ENCODE measurements around the gene PAPPA2. TPM values are rescaled to one million over a fixed set of nuclear protein-coding genes. Genes with fewer than 3 reads are reported as not detected.

Gene PAPPA2
- total RNA-seq, 1 experiment from 2014 or later, result 0.81 TPM

DNA sequence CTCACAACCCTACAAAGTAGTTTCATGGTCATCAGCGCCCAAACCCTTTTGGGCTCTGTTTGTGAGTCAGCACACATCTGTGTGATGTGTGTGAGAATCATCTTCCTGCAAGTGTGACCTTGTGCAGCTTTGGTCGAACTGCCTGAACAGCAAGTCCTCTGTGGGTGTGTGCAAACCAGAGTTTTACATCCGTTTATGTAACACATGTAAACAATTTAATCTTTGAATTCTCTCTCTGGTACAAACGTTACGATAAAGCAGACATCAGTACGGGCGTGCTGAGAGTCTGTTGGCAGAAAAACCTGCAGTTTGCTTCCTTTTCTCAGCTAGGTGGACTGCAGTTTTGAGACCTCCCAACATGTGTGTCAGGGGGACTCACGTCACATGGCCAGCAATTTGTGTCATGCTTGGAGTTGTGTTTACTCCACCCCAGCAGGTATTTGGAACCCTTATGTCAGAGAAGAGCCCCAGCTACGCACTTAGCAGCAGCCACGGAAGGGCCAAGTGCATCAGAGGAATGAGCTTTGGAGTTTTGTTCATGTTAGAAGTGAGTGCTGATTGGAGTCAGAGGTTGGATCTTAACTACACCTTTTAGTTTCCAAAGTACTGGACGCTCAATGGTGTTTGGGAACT lies 230.8 kb downstream of the PAPPA2 start:
- Histone ChIP-seq H3K79me1 (ENCODE audit: insufficient read depth, low read depth, low read length, poor library complexity, severe bottlenecking) (no peaks in the 10 kb centered on the region), H3K23me2 (ENCODE audit: insufficient read length, low read depth, low read length, poor library complexity, severe bottlenecking) (no peaks in the 10 kb centered on the region), H2BK12ac (ENCODE audit: insufficient read length, low read depth, low read length) (no peak overlapping the region), H4K20me1 (ENCODE audit: control insufficient read depth, insufficient read depth, insufficient read length) (no peaks in the 10 kb centered on the region), H3K4ac (ENCODE audit: low read depth, low read length) (no peak overlapping the region), H3K27ac (ENCODE audit: insufficient read length, low read depth, low read length) (no peak overlapping the region), H3K18ac (ENCODE audit: insufficient read length, low read depth, low read length) (no peak overlapping the region), H3K9ac (ENCODE audit: extremely low read depth, insufficient read length, low read length) (no peak overlapping the region), H2AK5ac (ENCODE audit: insufficient read length, low read length) (no peak overlapping the region), H4K8ac (replicated peaks; ENCODE audit: insufficient read length, low read depth, low read length) (no peak overlapping the region), H3K4me2 (ENCODE audit: insufficient read depth, insufficient read length, low read length) (no peak overlapping the region), H3K79me2 (ENCODE audit: insufficient read depth, low read length) (no peaks in the 10 kb centered on the region), H3K27me3 (ENCODE audit: insufficient read depth, low read length) (no peaks in the 10 kb centered on the region), H3K4me1 (ENCODE audit: insufficient read depth, low read length) (peaks cover 3% of the 10 kb centered on the region; the same call in 1 of the 2 replicates), H2BK5ac (ENCODE audit: insufficient read length, low read length) (no peak overlapping the region), H4K5ac (ENCODE audit: insufficient read length, low read depth, low read length) (no peak overlapping the region), H3T11ph (ENCODE audit: low read length) (no peak overlapping the region), H4K91ac (ENCODE audit: insufficient read length, low read depth, low read length) (no peak overlapping the region), H2BK20ac (ENCODE audit: low read depth, low read length, poor library complexity, severe bottlenecking) (no peak overlapping the region), H2BK15ac (ENCODE audit: low read depth, low read length) (no peak overlapping the region), H3K9me3 (ENCODE audit: control insufficient read depth, low read depth, low read length) (no peaks in the 10 kb centered on the region), H2AFZ (ENCODE audit: low read length) (no peak overlapping the region), H3K23ac (ENCODE audit: insufficient read length, low read depth, low read length) (no peak overlapping the region), H3K56ac (ENCODE audit: insufficient read length, low read depth, low read length) (no peak overlapping the region), H3K14ac (ENCODE audit: insufficient read depth, low read length) (no peak overlapping the region), H2BK120ac (ENCODE audit: low read depth, low read length, poor library complexity, severe bottlenecking) (no peak overlapping the region)
- Mint-ChIP-seq H3K9me3 (no peaks in the 10 kb centered on the region), H3K4me1 (peaks cover 27 to 28% of the 10 kb centered on the region in 2 experiments), H3K4me3 (no peak overlapping the region), H3K27me3 (ENCODE audit: low read depth) (no peaks in the 10 kb centered on the region), H3K36me3 (ENCODE audit: insufficient read depth in 1 of 3, low read depth in 3 of 3) (no peaks in the 10 kb centered on the region; a peak in 1 of 7 replicates), H3K27ac (peak overlapping the region in 1 of 3 experiments; percentile 88; a peak in 2 of 7 replicates)
- no CpG with 5 or more reads among the region's 11 CpGs for WGBS (ENCODE audit: extremely low coverage, insufficient read length, low lambda C conversion rate)
- DNase-seq, result no peak
- no peak for TF ChIP-seq CTCF (conservative IDR thresholded peaks at IDR 0.05)
